GM23248 (cell line): ENCODE results near the gene MTUS2. TPM values are rescaled to one million over a fixed set of nuclear protein-coding genes. Genes with fewer than 3 reads are reported as not detected.
"Not testable (repeated sequence)": the region's sequence is repeated elsewhere in the genome, so short reads cannot be mapped to it uniquely, and the experiment has no call there.

Experiments
- DNase-seq: peaks from one replicate; pipeline ENCODE4 v3.0.0-alpha.2; 2015
- H2AFZ ChIP-seq: fragments of 200-600 bp; sonication (generic); 2 replicates; pipeline ENCODE4 v1.6.1; 2016; ENCODE audit warnings: antibody characterized with exemption
- H3F3A ChIP-seq: fragments of 200-600 bp; sonication (generic); 2 replicates; pipeline ENCODE4 v1.6.1; 2016; ENCODE audit warnings: mild to moderate bottlenecking, antibody characterized with exemption, mixed run types; ENCODE audit not compliant: insufficient read depth
- H3K27ac ChIP-seq: fragments of 200-600 bp; sonication (generic); 2 replicates; pipeline ENCODE4 v1.5.1; 2016; ENCODE audit warnings: mild to moderate bottlenecking
- H3K27me3 ChIP-seq: fragments of 200-600 bp; sonication (generic); replicated peaks from 2 replicates; pipeline ENCODE4 v1.6.1; 2016; ENCODE audit warnings: mild to moderate bottlenecking; ENCODE audit not compliant: insufficient read depth
- H3K36me3 ChIP-seq: fragments of 200-600 bp; sonication (generic); 2 replicates; pipeline ENCODE4 v1.6.1; 2016; ENCODE audit warnings: low read depth, mild to moderate bottlenecking
- H3K4me1 ChIP-seq: fragments of 200-600 bp; sonication (generic); 2 replicates; pipeline ENCODE4 v1.6.1; 2016; ENCODE audit warnings: mild to moderate bottlenecking; ENCODE audit not compliant: insufficient read depth
- H3K4me2 ChIP-seq: fragments of 200-600 bp; sonication (generic); one replicate; pipeline ENCODE4 v1.6.1; 2016; ENCODE audit warnings: mild to moderate bottlenecking; ENCODE audit not compliant: unreplicated experiment
- H3K4me3 ChIP-seq: fragments of 200-600 bp; sonication (generic); 2 replicates; pipeline ENCODE4 v1.5.1; 2016; ENCODE audit warnings: mild to moderate bottlenecking
- H3K79me2 ChIP-seq: fragments of 200-600 bp; sonication (generic); 2 replicates; pipeline ENCODE4 v1.6.1; 2016; ENCODE audit warnings: mild to moderate bottlenecking; ENCODE audit not compliant: insufficient read depth
- H3K9ac ChIP-seq: fragments of 200-600 bp; sonication (generic); 2 replicates; pipeline ENCODE4 v1.6.1; 2016; ENCODE audit warnings: mild to moderate bottlenecking
- H3K9me2 ChIP-seq: fragments of 200-600 bp; sonication (generic); 2 replicates; pipeline ENCODE4 v1.6.1; 2016; ENCODE audit warnings: mixed run types, mild to moderate bottlenecking, moderate library complexity; ENCODE audit not compliant: insufficient read depth
- H3K9me3 ChIP-seq: fragments of 200-600 bp; sonication (generic); one replicate; pipeline ENCODE4 v1.6.1; 2017; ENCODE audit warnings: low read depth
- H4K20me1 ChIP-seq: fragments of 200-600 bp; sonication (generic); 2 replicates; pipeline ENCODE4 v1.6.0; 2016; ENCODE audit not compliant: insufficient read depth
- EZH2 ChIP-seq: fragments of 200-600 bp; sonication (generic); IDR thresholded peaks from 2 replicates; pipeline ENCODE4 v1.6.1; 2018; ENCODE audit warnings: antibody characterized with exemption, mild to moderate bottlenecking; ENCODE audit not compliant: insufficient read depth, poor library complexity, severe bottlenecking
- EZH2phosphoT487 ChIP-seq: fragments of 200-600 bp; sonication (generic); IDR thresholded peaks from 2 replicates; pipeline ENCODE4 v1.6.1; 2018; ENCODE audit warnings: antibody characterized with exemption, moderate library complexity, mild to moderate bottlenecking, low read depth; ENCODE audit not compliant: insufficient read depth
- WGBS, 2 experiments: methylation state at CpG; one replicate each; pipeline ENCODE4 v1.1.6; 2015 to 2017; ENCODE audit warnings: low lambda C conversion rate in 2 of 2, low coverage in 1 of 2; ENCODE audit errors: missing lambda C conversion rate in 2 of 2; 5-methylcytosine and 5-hydroxymethylcytosine counted together
- in situ Hi-C: fragments of 300-500 bp; cut with MboI; formaldehyde crosslinking; loops from 2 replicates; pipeline ENCODE4 v1.15.0; 2020
- polyA plus RNA-seq: library from polyadenylated mRNA; unstranded; fragments of >200 nt; fragmentation: Nextera tagmentation; extraction: Ambion mirVana; gene quantifications from 2 replicates; pipeline ENCODE4 v1.2.1, GENCODE V29; 2016
- total RNA-seq: library from RNA; depleted of rRNA; stranded (reverse); fragments of >200 nt; shearing (Covaris generic); gene quantifications from 2 replicates; pipeline ENCODE4 v1.2.3, GENCODE V29; 2014

The MTUS2 gene
- total and polyA plus RNA-seq, 2 experiments from 2014 or later = 0.43 to 0.74 TPM

DNA sequence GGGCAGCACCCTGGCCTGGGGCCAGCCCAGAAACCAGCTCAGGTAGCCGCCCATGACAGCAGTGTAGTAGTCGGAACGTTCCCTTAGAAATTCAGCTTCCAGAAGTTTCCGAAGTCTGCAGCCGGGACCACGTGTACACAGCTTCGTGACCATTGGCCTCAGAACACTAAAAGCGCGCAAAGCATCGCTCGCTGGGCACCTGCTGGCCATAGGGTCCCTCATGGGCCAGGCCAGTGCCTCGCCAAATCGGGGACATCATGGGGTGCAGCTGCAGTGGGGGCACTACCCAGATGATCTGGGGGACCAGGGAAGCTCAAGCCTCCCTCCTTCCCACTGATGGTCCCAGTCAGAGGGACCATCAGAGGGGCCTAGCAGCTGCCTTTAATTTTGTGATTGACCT lies 384.5 kb downstream of the MTUS2 start:
- Histone ChIP-seq H3K27ac (no peak overlapping the region), H3K4me3 (no peak overlapping the region), H3K9me3 (no peaks in the 10 kb centered on the region), H3K79me2 (no peaks in the 10 kb centered on the region), H2AFZ (no peak overlapping the region), H3K36me3 (no peaks in the 10 kb centered on the region), H3K4me2 (no peak overlapping the region), H4K20me1 (no peaks in the 10 kb centered on the region), H3K9me2 (no peaks in the 10 kb centered on the region), H3K27me3 (no peaks in the 10 kb centered on the region), H3F3A (no peaks in the 10 kb centered on the region), H3K4me1 (no peaks in the 10 kb centered on the region), H3K9ac (no peak overlapping the region)
- in situ Hi-C loops = no loop called here
- WGBS, 2 experiments = 60 to 68% methylated on average over 11 to 13 of the region's 13 CpGs
- TF ChIP-seq EZH2phosphoT487 (no peak), EZH2 (no peak)
- DNase-seq = no peak

DNA sequence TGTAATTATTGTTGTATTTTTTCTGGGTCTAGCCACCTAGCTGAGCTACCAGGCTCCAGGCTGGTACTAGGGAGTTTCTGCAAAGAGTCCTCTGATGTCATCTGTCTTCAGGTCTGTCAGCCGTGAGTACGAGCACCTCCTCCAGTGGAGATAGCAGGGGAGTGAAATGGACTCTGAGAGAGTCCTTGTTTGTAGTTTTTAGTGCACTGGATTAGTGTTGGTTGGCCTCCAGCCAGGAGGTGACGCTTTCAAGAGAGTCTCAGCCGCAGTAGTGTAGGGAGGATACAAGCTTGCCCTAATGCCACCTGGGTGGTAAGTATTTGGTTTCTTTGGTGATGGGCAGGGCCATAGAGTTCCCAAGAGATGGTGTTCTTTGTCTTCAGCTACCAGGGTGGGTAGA lies 390.5 kb downstream of the MTUS2 start:
- H3K4me3 ChIP-seq = no peak overlapping the region
- no peaks in the 10 kb centered on the region for H3K27me3 ChIP-seq
- H3K9me3 ChIP-seq = no peaks in the 10 kb centered on the region
- H3K9me2 ChIP-seq = no peaks in the 10 kb centered on the region
- H2AFZ ChIP-seq = no peak overlapping the region
- H3K4me1 ChIP-seq = no peaks in the 10 kb centered on the region
- DNase-seq = no peak
- in situ Hi-C loops = loop anchor here (5.0 kb wide), 1 partner anchor 137 kb away; no protein-coding TSS in a partner anchor
- no peak for TF ChIP-seq EZH2phosphoT487
- no peaks in the 10 kb centered on the region for H4K20me1 ChIP-seq
- H3K79me2 ChIP-seq = no peaks in the 10 kb centered on the region
- 44 to 52% methylated on average over 4 of the region's 4 CpGs for WGBS, 2 experiments
- H3K27ac ChIP-seq = no peak overlapping the region
- no peaks in the 10 kb centered on the region for H3F3A ChIP-seq
- H3K4me2 ChIP-seq = no peak overlapping the region
- H3K36me3 ChIP-seq = no peaks in the 10 kb centered on the region
- no peak overlapping the region for H3K9ac ChIP-seq

DNA sequence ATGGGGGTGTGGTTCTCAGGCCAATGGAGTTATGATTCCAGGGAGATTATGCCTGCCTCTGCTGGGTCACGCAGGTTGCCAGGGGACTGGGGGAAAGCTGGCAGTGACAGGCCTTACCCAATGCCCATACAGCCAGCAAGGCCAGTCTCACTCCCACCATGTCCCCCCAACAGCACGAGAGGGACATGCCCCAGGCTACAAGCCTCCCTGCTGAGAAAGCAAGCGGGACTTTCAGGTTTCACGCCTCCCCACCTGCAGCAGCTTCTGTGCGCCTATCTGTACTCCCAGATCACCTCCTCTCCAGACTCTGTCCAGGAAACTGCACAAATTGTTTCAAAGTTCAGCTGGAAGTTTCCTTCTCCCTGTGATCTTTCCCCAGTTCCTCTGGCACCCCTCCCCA lies 391.0 kb downstream of the MTUS2 start:
- not testable (repeated sequence) for H3K9ac ChIP-seq, H2AFZ ChIP-seq, H3K79me2 ChIP-seq, H3K27ac ChIP-seq, H3F3A ChIP-seq, H4K20me1 ChIP-seq, H3K9me3 ChIP-seq, H3K4me1 ChIP-seq, H3K9me2 ChIP-seq, H3K4me3 ChIP-seq, H3K36me3 ChIP-seq, H3K27me3 ChIP-seq, DNase-seq, H3K4me2 ChIP-seq
- in situ Hi-C loops = loop anchor here (5.0 kb wide), 1 partner anchor 136 kb away; no protein-coding TSS in a partner anchor
- 21 to 26% methylated on average over 5 of the region's 5 CpGs for WGBS, 2 experiments

DNA sequence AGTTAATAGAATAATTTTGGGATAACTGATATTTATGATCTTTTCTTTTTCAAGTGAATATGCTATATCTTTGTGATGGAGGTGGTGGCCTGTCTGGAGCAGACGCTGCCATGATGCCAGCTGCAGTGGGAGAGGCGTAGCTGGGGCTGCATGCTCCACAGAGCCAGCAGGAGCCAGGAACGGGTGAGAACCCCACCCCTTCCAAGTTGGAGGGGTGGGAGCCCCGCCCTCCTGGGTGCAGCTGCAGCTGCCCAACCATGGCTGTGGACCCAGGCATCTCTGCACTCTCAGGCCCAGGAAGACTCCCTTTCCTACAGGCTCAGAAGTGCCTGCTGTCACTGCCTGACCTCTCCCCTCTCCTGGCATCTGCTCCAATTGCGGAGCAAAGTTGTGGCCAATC lies 402.3 kb downstream of the MTUS2 start:
- H3K4me3 ChIP-seq = no peak overlapping the region
- no peaks in the 10 kb centered on the region for H4K20me1 ChIP-seq
- WGBS, 2 experiments = 22 to 31% methylated on average over 5 of the region's 5 CpGs
- H3K36me3 ChIP-seq = no peaks in the 10 kb centered on the region
- no peaks in the 10 kb centered on the region for H3K27me3 ChIP-seq
- no peaks in the 10 kb centered on the region for H3K9me2 ChIP-seq
- H3K9me3 ChIP-seq = no peaks in the 10 kb centered on the region
- in situ Hi-C loops = no loop called here
- no peak overlapping the region for H2AFZ ChIP-seq
- no peak for DNase-seq
- no peaks in the 10 kb centered on the region for H3F3A ChIP-seq
- H3K9ac ChIP-seq = no peak overlapping the region
- TF ChIP-seq EZH2 = no peak
- no peak for TF ChIP-seq EZH2phosphoT487
- no peak overlapping the region for H3K4me2 ChIP-seq
- no peak overlapping the region for H3K27ac ChIP-seq
- no peaks in the 10 kb centered on the region for H3K79me2 ChIP-seq
- H3K4me1 ChIP-seq = no peaks in the 10 kb centered on the region

DNA sequence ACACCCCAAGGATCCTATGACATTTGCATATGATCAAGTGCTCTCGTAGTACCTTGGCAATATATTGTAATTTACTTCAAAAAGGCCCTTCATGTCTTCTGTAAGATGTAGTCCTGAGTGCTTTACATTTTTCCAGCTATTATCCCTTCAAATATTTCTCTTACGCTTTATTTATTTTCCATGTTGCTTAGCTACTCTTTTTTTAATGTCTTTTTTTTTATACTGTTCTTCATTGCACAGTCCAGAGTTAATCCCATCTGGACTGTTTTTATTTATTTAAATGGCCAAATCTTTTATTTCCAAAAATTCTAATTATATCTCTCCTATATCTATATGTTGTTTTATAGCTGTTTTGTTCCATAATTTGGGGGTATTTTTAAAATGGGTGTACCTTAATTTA lies 404.1 kb downstream of the MTUS2 start:
- no peaks in the 10 kb centered on the region for H3K4me1 ChIP-seq
- H3K27me3 ChIP-seq = no peaks in the 10 kb centered on the region
- no peaks in the 10 kb centered on the region for H3K9me3 ChIP-seq
- in situ Hi-C loops = no loop called here
- H3K4me3 ChIP-seq = no peak overlapping the region
- no peak overlapping the region for H2AFZ ChIP-seq
- H3K36me3 ChIP-seq = no peaks in the 10 kb centered on the region
- H3K4me2 ChIP-seq = no peak overlapping the region
- no peak overlapping the region for H3K9ac ChIP-seq
- no peaks in the 10 kb centered on the region for H3K9me2 ChIP-seq
- no peak overlapping the region for H3K27ac ChIP-seq
- 11 to 17% methylated on average over 2 of the region's 2 CpGs for WGBS, 2 experiments
- DNase-seq = no peak
- no peaks in the 10 kb centered on the region for H4K20me1 ChIP-seq
- TF ChIP-seq EZH2phosphoT487 (no peak), EZH2 (no peak)
- H3F3A ChIP-seq = no peaks in the 10 kb centered on the region
- no peaks in the 10 kb centered on the region for H3K79me2 ChIP-seq
